PC-9 (cell line): ENCODE data around the gene RNF157. TPM values are rescaled to one million over a fixed set of nuclear protein-coding genes. Genes with fewer than 3 reads are reported as not detected.
"Not testable (repeated sequence)": the region's sequence is repeated elsewhere in the genome, so short reads cannot be mapped to it uniquely, and the experiment has no call there.

Experiments
- BruUV-seq: library from RNA; stranded (reverse); fragments of 400-500 nt; replicated peaks from 2 replicates; lab custom pipeline; 2021; lab: Mats Ljungman, UMichigan
- CTCF ChIA-PET: fragments of 300-600 bp; sonication (Branson Sonifier 250); formaldehyde crosslinking; loops from one replicate; lab custom pipeline; 2022; ENCODE audit warnings: antibody characterized with exemption; lab: Charles Lee
- POLR2A ChIA-PET: fragments of 300-600 bp; sonication (Branson Sonifier 250); formaldehyde crosslinking; loops from one replicate; lab custom pipeline; 2022; ENCODE audit warnings: antibody characterized with exemption; ENCODE audit not compliant: unreplicated experiment; lab: Charles Lee
- DNase-seq, 2 experiments: peaks; one replicate each; pipeline versions ENCODE4 v3.0.0 to v3.0.0-alpha.2; 2015 to 2022; ENCODE audit warnings: mixed read lengths in 1 of 2
- H2AFZ ChIP-seq: fragments of 200-600 bp; sonication (generic); 2 replicates; pipeline ENCODE4 v1.8.1; 2017; ENCODE audit warnings: antibody characterized with exemption
- H3F3A ChIP-seq: fragments of 200-600 bp; sonication (generic); 2 replicates; pipeline ENCODE4 v1.8.1; 2017; ENCODE audit warnings: antibody characterized with exemption, mild to moderate bottlenecking, low read depth; ENCODE audit not compliant: insufficient read depth
- H3K27ac ChIP-seq: fragments of 200-600 bp; sonication (generic); 2 replicates; pipeline ENCODE4 v1.6.1; 2016; ENCODE audit warnings: mixed run types
- H3K27me3 ChIP-seq: fragments of 200-600 bp; sonication (generic); 2 replicates; pipeline ENCODE4 v1.6.1; 2016; ENCODE audit warnings: low read depth, mixed run types; ENCODE audit not compliant: insufficient read depth
- H3K36me3 ChIP-seq: fragments of 200-600 bp; sonication (generic); 2 replicates; pipeline ENCODE4 v1.6.1; 2016; ENCODE audit warnings: low read depth, mixed run types
- H3K4me1 ChIP-seq: fragments of 200-600 bp; sonication (generic); replicated peaks from 2 replicates; pipeline ENCODE4 v1.6.1; 2016; ENCODE audit warnings: mixed run types; ENCODE audit not compliant: insufficient read depth
- H3K4me2 ChIP-seq: fragments of 200-600 bp; sonication (generic); 2 replicates; pipeline ENCODE4 v1.6.1; 2017; ENCODE audit warnings: mixed run types
- H3K4me3 ChIP-seq: fragments of 200-600 bp; sonication (generic); 2 replicates; pipeline ENCODE4 v1.6.1; 2016; ENCODE audit warnings: mixed run types
- H3K79me2 ChIP-seq: fragments of 200-600 bp; sonication (generic); 2 replicates; pipeline ENCODE4 v1.6.1; 2017; ENCODE audit warnings: low read depth, mixed run types
- H3K9me2 ChIP-seq: fragments of 200-600 bp; sonication (generic); 2 replicates; pipeline ENCODE4 v1.8.1; 2017; ENCODE audit warnings: mild to moderate bottlenecking; ENCODE audit not compliant: insufficient read depth
- H3K9me3 ChIP-seq: fragments of 200-600 bp; sonication (generic); 2 replicates; pipeline ENCODE4 v1.8.1; 2016; ENCODE audit warnings: low read depth; ENCODE audit not compliant: insufficient read depth
- H4K20me1 ChIP-seq: fragments of 200-600 bp; sonication (generic); 2 replicates; pipeline ENCODE4 v1.8.1; 2017; ENCODE audit not compliant: insufficient read depth
- EZH2 ChIP-seq: fragments of 200-600 bp; sonication (generic); IDR thresholded peaks from 2 replicates; pipeline ENCODE4 v1.8.0; 2017; ENCODE audit warnings: antibody characterized with exemption, low read depth
- intact Hi-C: fragments of 100-400 bp; cut with micrococcal nuclease; formaldehyde crosslinking; loops from one replicate; pipeline ENCODE4 v1.10.0; 2022; ENCODE audit not compliant: unreplicated experiment
- total RNA-seq: library from RNA; stranded (reverse); gene quantifications from 2 replicates; pipeline ENCODE4 v1.2.3, GENCODE V29; 2021
- TF ChIP-seq, protein P1 (sequence below): fragments of 200-600 bp; sonication (generic); conservative IDR thresholded peaks from 2 replicates; pipeline ENCODE4 v1.6.1; 2017; ENCODE audit warnings: mixed run types, antibody characterized with exemption, mild to moderate bottlenecking, moderate library complexity

RNF157 gene
- total RNA-seq, 1 experiment from 2014 or later = 7.2 TPM

GRCh38 chr17:76213491-76213890 lies 26.8 kb downstream of the RNF157 start:
- Histone ChIP-seq H3K4me3 (no peak overlapping the region), H2AFZ (no peak overlapping the region), H4K20me1 (no peaks in the 10 kb centered on the region), H3K4me2 (no peak overlapping the region), H3K27ac (no peak overlapping the region), H3K9me2 (no peaks in the 10 kb centered on the region), H3K36me3 (no peaks in the 10 kb centered on the region), H3K79me2 (no peaks in the 10 kb centered on the region), H3K4me1 (no peaks in the 10 kb centered on the region), H3K9me3 (no peaks in the 10 kb centered on the region), H3F3A (no peaks in the 10 kb centered on the region), H3K27me3 (no peaks in the 10 kb centered on the region)
- no TSS peak for BruUV-seq
- ChIA-PET CTCF (no interaction called here), POLR2A (no interaction called here)
- no peak for TF ChIP-seq EZH2
- TF ChIP-seq, protein P1, sequence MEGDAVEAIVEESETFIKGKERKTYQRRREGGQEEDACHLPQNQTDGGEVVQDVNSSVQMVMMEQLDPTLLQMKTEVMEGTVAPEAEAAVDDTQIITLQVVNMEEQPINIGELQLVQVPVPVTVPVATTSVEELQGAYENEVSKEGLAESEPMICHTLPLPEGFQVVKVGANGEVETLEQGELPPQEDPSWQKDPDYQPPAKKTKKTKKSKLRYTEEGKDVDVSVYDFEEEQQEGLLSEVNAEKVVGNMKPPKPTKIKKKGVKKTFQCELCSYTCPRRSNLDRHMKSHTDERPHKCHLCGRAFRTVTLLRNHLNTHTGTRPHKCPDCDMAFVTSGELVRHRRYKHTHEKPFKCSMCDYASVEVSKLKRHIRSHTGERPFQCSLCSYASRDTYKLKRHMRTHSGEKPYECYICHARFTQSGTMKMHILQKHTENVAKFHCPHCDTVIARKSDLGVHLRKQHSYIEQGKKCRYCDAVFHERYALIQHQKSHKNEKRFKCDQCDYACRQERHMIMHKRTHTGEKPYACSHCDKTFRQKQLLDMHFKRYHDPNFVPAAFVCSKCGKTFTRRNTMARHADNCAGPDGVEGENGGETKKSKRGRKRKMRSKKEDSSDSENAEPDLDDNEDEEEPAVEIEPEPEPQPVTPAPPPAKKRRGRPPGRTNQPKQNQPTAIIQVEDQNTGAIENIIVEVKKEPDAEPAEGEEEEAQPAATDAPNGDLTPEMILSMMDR = no peak
- intact Hi-C loops = loop anchor here (2.0 kb wide), 1 partner anchor 49 kb away; no protein-coding TSS in a partner anchor
- no peak for DNase-seq

- BruUV-seq = no TSS peak
- CTCF ChIA-PET = no interaction called here
These were observed 32.2 kb downstream of the RNF157 start for GRCh38 chr17:76208120-76208519.

GRCh38 chr17:76207275-76208059 lies 32.8 kb downstream of the RNF157 start:
- POLR2A ChIA-PET = no interaction called here
- BruUV-seq = no TSS peak
- H2AFZ ChIP-seq = no peak overlapping the region

More at GRCh38 chr17:76208120-76208519, 32.2 kb downstream of the RNF157 start:
- POLR2A ChIA-PET = no interaction called here
- H3K9me2 ChIP-seq = no peaks in the 10 kb centered on the region
- no peaks in the 10 kb centered on the region for H3K36me3 ChIP-seq
- intact Hi-C loops = no loop called here
- H3K27me3 ChIP-seq = no peaks in the 10 kb centered on the region
- no peaks in the 10 kb centered on the region for H3K9me3 ChIP-seq
- H3K4me1 ChIP-seq = peaks cover 14% of the 10 kb centered on the region
- no peak overlapping the region for H3K27ac ChIP-seq
- no peak overlapping the region for H2AFZ ChIP-seq
- peaks cover 10% of the 10 kb centered on the region; the same call in 1 of the 2 replicates for H3F3A ChIP-seq
- DNase-seq = no peak
- TF ChIP-seq, protein P1 = no peak
- no peak for TF ChIP-seq EZH2
- no peak overlapping the region for H3K4me3 ChIP-seq
- no peaks in the 10 kb centered on the region for H3K79me2 ChIP-seq
- H4K20me1 ChIP-seq = no peaks in the 10 kb centered on the region
- H3K4me2 ChIP-seq = no peak overlapping the region

DNA sequence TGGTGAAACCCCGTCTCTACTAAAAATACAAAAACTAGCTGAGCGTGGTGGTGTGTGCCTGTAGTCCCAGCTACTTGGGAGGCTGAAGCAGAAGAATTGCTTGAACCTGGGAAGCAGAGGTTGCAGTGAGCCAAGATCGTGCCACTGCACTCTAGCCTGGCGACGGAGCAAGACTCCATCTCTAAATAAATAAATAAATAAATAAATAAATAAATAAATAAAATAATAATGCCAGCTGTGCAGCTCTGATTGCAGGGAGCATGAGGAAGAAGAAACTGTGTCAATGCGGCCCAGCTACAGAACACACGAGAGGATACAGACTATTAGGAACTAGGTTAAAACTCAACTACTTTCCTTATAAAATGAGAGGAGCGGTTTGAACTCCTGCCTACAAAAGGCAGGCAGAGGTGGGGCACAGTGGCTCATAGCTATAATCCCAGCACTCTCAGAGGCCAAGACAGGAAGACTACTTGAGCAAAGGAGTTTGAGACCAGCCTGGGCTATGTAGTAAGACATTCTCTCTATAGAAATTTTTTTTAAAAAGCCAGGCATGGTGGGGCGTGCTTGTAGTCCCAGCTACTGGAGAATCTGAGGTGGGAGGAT lies 34.6 kb downstream of the RNF157 start:
- H4K20me1 ChIP-seq, H2AFZ ChIP-seq, H3K27me3 ChIP-seq, BruUV-seq, H3K9me2 ChIP-seq, H3K27ac ChIP-seq, H3K4me3 ChIP-seq, H3K79me2 ChIP-seq, intact Hi-C loops, DNase-seq, H3K9me3 ChIP-seq, H3K4me2 ChIP-seq, H3K36me3 ChIP-seq: not testable (repeated sequence)
- peaks cover 10% of the 10 kb centered on the region; the same call in 1 of the 2 replicates for H3F3A ChIP-seq
- ChIA-PET CTCF (interaction anchor here (0.9 kb wide), 1 partner anchor 14 kb away, joined by 3 read pairs; no protein-coding TSS in a partner anchor), POLR2A (interaction anchor here (0.6 kb wide), 1 partner anchor 916 kb away, joined by 3 read pairs; the partner anchor contains the start of gene SLC25A19)
- peaks cover 14% of the 10 kb centered on the region for H3K4me1 ChIP-seq

More at GRCh38 chr17:76207275-76208059, 32.8 kb downstream of the RNF157 start:
- CTCF ChIA-PET = interaction anchor here (0.6 kb wide), 1 partner anchor 15 kb away, joined by 4 read pairs; no protein-coding TSS in a partner anchor
- Histone ChIP-seq H4K20me1 (no peaks in the 10 kb centered on the region), H3F3A (peaks cover 10% of the 10 kb centered on the region; the same call in 1 of the 2 replicates), H3K4me2 (no peak overlapping the region), H3K4me1 (peaks cover 14% of the 10 kb centered on the region), H3K27me3 (no peaks in the 10 kb centered on the region), H3K9me2 (no peaks in the 10 kb centered on the region), H3K9me3 (no peaks in the 10 kb centered on the region), H3K27ac (no peak overlapping the region), H3K79me2 (no peaks in the 10 kb centered on the region), H3K36me3 (no peaks in the 10 kb centered on the region), H3K4me3 (no peak overlapping the region)
- intact Hi-C loops = no loop called here
- no peak for DNase-seq
- TF ChIP-seq, protein P1 = no peak
- TF ChIP-seq EZH2 = no peak
